ENCODE results near the gene ZNF275. TPM values are rescaled to one million over a fixed set of nuclear protein-coding genes. Genes with fewer than 3 reads are reported as not detected.

Gene ZNF275
- total RNA-seq, 1 experiment from 2014 or later, result 5.0 TPM

GRCh38 chrX:153386097-153386496 lies 52.1 kb downstream of the ZNF275 start:
- no peaks in the 10 kb centered on the region for H3K27me3 ChIP-seq (ENCODE audit: control insufficient read depth, insufficient read depth, low read length)
- in situ Hi-C loops (cut with HindIII; ENCODE audit: low pct_unique_long_range_greater_than_20kb, low sequenced_read_pairs) (no loop called here), intact Hi-C loops (cut with micrococcal nuclease; ENCODE audit: unreplicated experiment) (no loop called here)
- H3K36me3 ChIP-seq (ENCODE audit: control insufficient read depth, insufficient read depth, low read length), result no peaks in the 10 kb centered on the region
- no peaks in the 10 kb centered on the region for H3K9me3 ChIP-seq (ENCODE audit: control insufficient read depth, insufficient read depth, low read depth, low read length)
- ChIA-PET POLR2A (no interaction called here), CTCF (no interaction called here)
- no peaks in the 10 kb centered on the region for H3K4me1 ChIP-seq (ENCODE audit: control insufficient read depth, insufficient read depth, low read length)
- H3K27ac ChIP-seq (ENCODE audit: low read length), result no peak overlapping the region
- H3K4me3 ChIP-seq (ENCODE audit: low read depth in 2 of 2, low read length in 2 of 2), result no peak overlapping the region
- DNase-seq (ENCODE audit: low read depth, low spot score), result no peak
- BruUV-seq (replicated peaks), result no TSS peak
- TF ChIP-seq SIN3A (IDR thresholded peaks at IDR 0.05; ENCODE audit: borderline replicate concordance, insufficient read depth, low read depth, low read length) (no peak), CTCF (IDR thresholded peaks at IDR 0.05) (no peak), TCF7L2 (IDR thresholded peaks at IDR 0.05; ENCODE audit: low read depth, low read length) (no peak), POLR2AphosphoS5 (IDR thresholded peaks at IDR 0.05; ENCODE audit: low read depth, low read length) (no peak), REST (IDR thresholded peaks at IDR 0.05; ENCODE audit: insufficient read depth in 1 of 2, low read depth in 2 of 2, low read length in 1 of 2) (no peak)
- ATAC-seq, result no peak

GRCh38 chrX:153387345-153387744 lies 53.4 kb downstream of the ZNF275 start:
- no peak overlapping the region for H3K4me3 ChIP-seq (ENCODE audit: low read depth in 2 of 2, low read length in 2 of 2)
- no peak for ATAC-seq
- in situ Hi-C loops (cut with HindIII; ENCODE audit: low pct_unique_long_range_greater_than_20kb, low sequenced_read_pairs) (no loop called here), intact Hi-C loops (cut with micrococcal nuclease; ENCODE audit: unreplicated experiment) (no loop called here)
- H3K9me3 ChIP-seq (ENCODE audit: control insufficient read depth, insufficient read depth, low read depth, low read length), result no peaks in the 10 kb centered on the region
- no peaks in the 10 kb centered on the region for H3K27me3 ChIP-seq (ENCODE audit: control insufficient read depth, insufficient read depth, low read length)
- ChIA-PET CTCF (no interaction called here), POLR2A (no interaction called here)
- H3K27ac ChIP-seq (ENCODE audit: low read length), result no peak overlapping the region
- TF ChIP-seq POLR2AphosphoS5 (IDR thresholded peaks at IDR 0.05; ENCODE audit: low read depth, low read length) (no peak), TCF7L2 (IDR thresholded peaks at IDR 0.05; ENCODE audit: low read depth, low read length) (no peak), REST (IDR thresholded peaks at IDR 0.05; ENCODE audit: insufficient read depth in 1 of 2, low read depth in 2 of 2, low read length in 1 of 2) (no peak), CTCF (IDR thresholded peaks at IDR 0.05) (no peak), SIN3A (IDR thresholded peaks at IDR 0.05; ENCODE audit: borderline replicate concordance, insufficient read depth, low read depth, low read length) (no peak)
- H3K36me3 ChIP-seq (ENCODE audit: control insufficient read depth, insufficient read depth, low read length), result no peaks in the 10 kb centered on the region
- no TSS peak for BruUV-seq (replicated peaks)
- H3K4me1 ChIP-seq (ENCODE audit: control insufficient read depth, insufficient read depth, low read length), result no peaks in the 10 kb centered on the region
- DNase-seq (ENCODE audit: low read depth, low spot score), result no peak

Measured in Panc1 (cell line).